Retinal pigment epithelial cell (primary cell): Measurements from ENCODE around the gene KLHL29.
A peak's percentile ranks its signal among the peaks of the same experiment; 100 is the strongest.

Experiments used
- DNase-seq: peaks from one replicate; pipeline ENCODE4 v3.0.0-alpha.2; 2010; ENCODE audit warnings: low read depth
- H3K4me3 ChIP-seq: 2 replicates; pipeline ENCODE4 v1.5.1; 2011; ENCODE audit warnings: mild to moderate bottlenecking, low read length, control low read depth, moderate library complexity
- CTCF ChIP-seq: conservative IDR thresholded peaks from 2 replicates; pipeline ENCODE4 v1.5.1; 2011; ENCODE audit warnings: low read depth, low read length, control low read depth, inconsistent platforms

The KLHL29 gene

GRCh38 chr2:23611839-23612238 lies 226.9 kb downstream of the KLHL29 start:
- H3K4me3 ChIP-seq = no peak overlapping the region
- DNase-seq = no peak
- no peak for TF ChIP-seq CTCF

GRCh38 chr2:23614701-23615100 lies 229.7 kb downstream of the KLHL29 start:
- H3K4me3 ChIP-seq = no peak overlapping the region
- DNase-seq = no peak
- no peak for TF ChIP-seq CTCF

GRCh38 chr2:23615216-23616020 lies 230.4 kb downstream of the KLHL29 start:
- no peak for TF ChIP-seq CTCF
- no peak for DNase-seq
- no peak overlapping the region for H3K4me3 ChIP-seq

- H3K4me3 ChIP-seq = no peak overlapping the region
- DNase-seq = no peak
- no peak for TF ChIP-seq CTCF
Observed at GRCh38 chr2:23616630-23617029, 231.7 kb downstream of the KLHL29 start.

GRCh38 chr2:23617167-23617810 lies 232.3 kb downstream of the KLHL29 start:
- no peak overlapping the region for H3K4me3 ChIP-seq
- peak; percentile 14 for TF ChIP-seq CTCF
- no peak for DNase-seq

GRCh38 chr2:23617811-23618215 lies 232.8 kb downstream of the KLHL29 start:
- no peak for DNase-seq
- no peak for TF ChIP-seq CTCF
- H3K4me3 ChIP-seq = no peak overlapping the region

- no peak for TF ChIP-seq CTCF
- no peak for DNase-seq
- no peak overlapping the region for H3K4me3 ChIP-seq
Observed at GRCh38 chr2:23618265-23618664, 233.3 kb downstream of the KLHL29 start.
